HL-60 (cell line): ENCODE results near the gene NME3.

Experiments used
- POLR2AphosphoS5 ChIP-seq: IDR thresholded peaks from 2 replicates; pipeline ENCODE4 v1.6.1; 2012; ENCODE audit warnings: low read depth
- REST ChIP-seq: IDR thresholded peaks from 2 replicates; pipeline ENCODE4 v1.6.1; 2012; ENCODE audit warnings: low read depth; ENCODE audit not compliant: insufficient replicate concordance
- TF ChIP-seq, protein P1 (sequence below): IDR thresholded peaks from one replicate; pipeline ENCODE4 v1.5.1; 2011; ENCODE audit warnings: low read length, control low read depth, inconsistent platforms; ENCODE audit not compliant: insufficient read depth

- TF ChIP-seq, protein P1, sequence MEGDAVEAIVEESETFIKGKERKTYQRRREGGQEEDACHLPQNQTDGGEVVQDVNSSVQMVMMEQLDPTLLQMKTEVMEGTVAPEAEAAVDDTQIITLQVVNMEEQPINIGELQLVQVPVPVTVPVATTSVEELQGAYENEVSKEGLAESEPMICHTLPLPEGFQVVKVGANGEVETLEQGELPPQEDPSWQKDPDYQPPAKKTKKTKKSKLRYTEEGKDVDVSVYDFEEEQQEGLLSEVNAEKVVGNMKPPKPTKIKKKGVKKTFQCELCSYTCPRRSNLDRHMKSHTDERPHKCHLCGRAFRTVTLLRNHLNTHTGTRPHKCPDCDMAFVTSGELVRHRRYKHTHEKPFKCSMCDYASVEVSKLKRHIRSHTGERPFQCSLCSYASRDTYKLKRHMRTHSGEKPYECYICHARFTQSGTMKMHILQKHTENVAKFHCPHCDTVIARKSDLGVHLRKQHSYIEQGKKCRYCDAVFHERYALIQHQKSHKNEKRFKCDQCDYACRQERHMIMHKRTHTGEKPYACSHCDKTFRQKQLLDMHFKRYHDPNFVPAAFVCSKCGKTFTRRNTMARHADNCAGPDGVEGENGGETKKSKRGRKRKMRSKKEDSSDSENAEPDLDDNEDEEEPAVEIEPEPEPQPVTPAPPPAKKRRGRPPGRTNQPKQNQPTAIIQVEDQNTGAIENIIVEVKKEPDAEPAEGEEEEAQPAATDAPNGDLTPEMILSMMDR = no peak
- no peak for TF ChIP-seq POLR2AphosphoS5
- no peak for TF ChIP-seq REST
Measured at GRCh38 chr16:1749152-1750117, 21.9 kb downstream of the NME3 start.
